ENCODE measurements around the gene CIAPIN1. TPM values are rescaled to one million over a fixed set of nuclear protein-coding genes. Genes with fewer than 3 reads are reported as not detected.
A peak's percentile ranks its signal among the peaks of the same experiment; 100 is the strongest.

CIAPIN1 gene
- total and polyA plus RNA-seq, 2 of the 8 experiments (the other 6 are each of a cell fraction or from before 2014, with no cell fraction given) = 76.8 to 83.6 TPM

DNA sequence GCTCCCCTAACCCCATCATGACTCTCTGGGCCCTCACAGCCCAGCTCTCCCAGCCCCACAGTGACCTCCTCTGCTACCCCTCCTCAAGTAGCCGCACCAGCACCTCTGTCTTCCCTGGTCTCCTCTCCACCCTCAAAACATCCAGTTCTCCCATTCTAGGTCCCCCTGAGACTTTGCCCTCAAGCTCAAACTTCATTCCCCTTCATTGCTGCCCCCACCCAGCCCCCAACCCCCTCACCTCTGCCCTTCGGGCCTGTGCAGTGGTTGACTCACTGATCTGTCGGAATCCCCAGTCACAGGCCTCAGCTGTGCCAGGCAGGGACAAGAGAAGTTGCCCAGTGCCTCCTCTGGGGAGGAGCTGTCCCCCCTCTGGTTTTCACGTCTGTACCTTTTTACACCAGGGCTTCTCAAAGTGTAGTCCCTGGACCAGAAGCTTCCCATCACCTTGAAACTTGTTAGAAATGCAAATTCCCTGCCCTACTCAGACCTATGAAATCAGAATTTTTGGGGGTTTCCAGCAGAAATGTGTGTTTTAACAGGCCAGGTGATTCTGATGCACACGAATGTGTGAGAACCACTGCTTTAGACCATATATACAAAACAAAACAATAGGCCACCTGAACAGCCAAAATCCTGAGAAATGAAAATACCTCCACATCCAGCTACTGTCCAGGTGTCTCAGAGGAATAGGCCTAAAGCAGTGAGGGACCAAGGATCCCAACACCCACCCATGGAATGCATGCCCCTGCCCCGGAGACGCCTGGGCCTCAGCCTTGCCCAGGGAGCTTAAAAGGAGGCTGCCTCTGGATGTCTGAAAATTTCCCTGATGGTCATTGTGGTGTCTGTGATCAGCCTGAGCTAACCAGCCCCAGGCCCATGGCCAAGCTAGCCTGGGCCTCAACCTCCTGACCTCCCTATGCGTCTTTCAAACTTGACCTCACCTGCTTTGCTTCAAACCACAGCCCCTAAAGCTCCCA, 40.0 kb upstream of the CIAPIN1 start:
- no peak for FAIRE-seq
- no peak for DNase-seq (ENCODE audit: low read depth in 1 of 2, low spot score in 2 of 2)

More for the DNA sequence above, 40.0 kb upstream of the CIAPIN1 start:
- 0 out of 2 replicates have a peak overlapping the region, but pooled peaks have one; percentile 88 for H2BK15ac ChIP-seq (ENCODE audit: low read length)
- peak overlapping the region; percentile 100 for H2AFZ ChIP-seq (ENCODE audit: low read length)
- peak overlapping the region; percentile 96 for H4K8ac ChIP-seq (ENCODE audit: extremely low read depth, insufficient read depth, low read length)
- no peaks in the 10 kb centered on the region for H4K20me1 ChIP-seq (replicated peaks in 1 of 2; ENCODE audit: control insufficient read depth in 1 of 2, insufficient read depth in 2 of 2, low read length in 2 of 2)
- H3K9me3 ChIP-seq (ENCODE audit: insufficient read depth in 2 of 2, low read depth in 1 of 2, low read length in 1 of 2) = peaks cover 3 to 6% of the 10 kb centered on the region in 2 experiments; a peak in 1 of 4 replicates
- H3K27ac ChIP-seq (ENCODE audit: low read depth, low read length) = no peak overlapping the region
- TF ChIP-seq, protein P1, sequence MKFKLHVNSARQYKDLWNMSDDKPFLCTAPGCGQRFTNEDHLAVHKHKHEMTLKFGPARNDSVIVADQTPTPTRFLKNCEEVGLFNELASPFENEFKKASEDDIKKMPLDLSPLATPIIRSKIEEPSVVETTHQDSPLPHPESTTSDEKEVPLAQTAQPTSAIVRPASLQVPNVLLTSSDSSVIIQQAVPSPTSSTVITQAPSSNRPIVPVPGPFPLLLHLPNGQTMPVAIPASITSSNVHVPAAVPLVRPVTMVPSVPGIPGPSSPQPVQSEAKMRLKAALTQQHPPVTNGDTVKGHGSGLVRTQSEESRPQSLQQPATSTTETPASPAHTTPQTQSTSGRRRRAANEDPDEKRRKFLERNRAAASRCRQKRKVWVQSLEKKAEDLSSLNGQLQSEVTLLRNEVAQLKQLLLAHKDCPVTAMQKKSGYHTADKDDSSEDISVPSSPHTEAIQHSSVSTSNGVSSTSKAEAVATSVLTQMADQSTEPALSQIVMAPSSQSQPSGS (IDR thresholded peaks at IDR 0.05; ENCODE audit: low read length) = no peak
- TF ChIP-seq GABPA (IDR thresholded peaks at IDR 0.05; ENCODE audit: borderline replicate concordance, insufficient read depth, low read length) (no peak), EGR1 (IDR thresholded peaks at IDR 0.05; ENCODE audit: borderline replicate concordance, low read depth, low read length) (no peak), CBX5 (IDR thresholded peaks at IDR 0.05; ENCODE audit: low read depth, low read length) (no peak), RBBP5 (IDR thresholded peaks at IDR 0.05; ENCODE audit: borderline replicate concordance, low read depth, low read length) (no peak)
- no peak overlapping the region for H2AK5ac ChIP-seq (ENCODE audit: low read depth, low read length)
- no peaks in the 10 kb centered on the region for H3K36me3 ChIP-seq (ENCODE audit: control insufficient read depth in 2 of 4, insufficient read depth in 4 of 4, low read length in 3 of 4)
- H3K23me2 ChIP-seq (ENCODE audit: low read depth, low read length) = peaks cover 9% of the 10 kb centered on the region; the same call in 1 of the 2 replicates
- H3K4me3 ChIP-seq (ENCODE audit: extremely low read depth in 1 of 4, insufficient read depth in 2 of 4, low read depth in 3 of 4, low read length in 4 of 4) = peak overlapping the region in 3 of 4 experiments; percentile 11 to 79 (median 21); a peak in 4 of 8 replicates
- H3K4me2 ChIP-seq (ENCODE audit: insufficient read depth in 1 of 2, low read depth in 2 of 2, low read length in 2 of 2) = peak overlapping the region; percentile 59 to 68
- peak overlapping the region; percentile 55 for H4K91ac ChIP-seq (replicated peaks; ENCODE audit: insufficient read length, low read length)
- 0 out of 2 replicates have a peak overlapping the region, but pooled peaks have one; percentile 68 for H2BK12ac ChIP-seq (ENCODE audit: low read depth, low read length)
- ChIA-PET POLR2A (ENCODE audit: partially characterized antibody) (interaction anchor here (0.9 to 2.4 kb wide), 10 partner anchors 11 to 55 kb away, joined by 3 to 9 read pairs (median 4); partner anchors contain the start of genes ADGRG5 and POLR2C), CTCF (ENCODE audit: partially characterized antibody) (interaction anchor here (0.6 to 3.4 kb wide), 11 partner anchors 11 to 69 kb away, joined by 3 to 19 read pairs (median 7); partner anchors contain the start of gene POLR2C)
- peak overlapping the region; percentile 99 for H2BK120ac ChIP-seq (replicated peaks; ENCODE audit: low read depth, low read length)
- no peak overlapping the region for H3K14ac ChIP-seq (ENCODE audit: insufficient read length)
- H2BK5ac ChIP-seq (ENCODE audit: low read depth, low read length) = peak overlapping the region; percentile 75; the same call in 1 of the 2 replicates
- H3K79me1 ChIP-seq (ENCODE audit: low read depth, low read length) = no peaks in the 10 kb centered on the region
- H3K9ac ChIP-seq (replicated peaks in 1 of 4; ENCODE audit: extremely low read depth in 1 of 4, low read depth in 3 of 4, low read length in 3 of 4) = no peak overlapping the region
- H3K4me1 ChIP-seq (replicated peaks in 1 of 4; ENCODE audit: control insufficient read depth in 3 of 4, insufficient read depth in 4 of 4, low read length in 3 of 4) = peaks cover 0 to 14% (median 10%) of the 10 kb centered on the region in 4 experiments; a peak in 6 of 7 replicates
- H3K79me2 ChIP-seq (ENCODE audit: control insufficient read depth in 1 of 2, insufficient read depth in 2 of 2, low read length in 2 of 2) = no peaks in the 10 kb centered on the region
- no peak overlapping the region for H3K56ac ChIP-seq (replicated peaks; ENCODE audit: insufficient read length, low read depth, low read length)
- H3K18ac ChIP-seq (ENCODE audit: extremely low read depth, low read length) = peak overlapping the region; percentile 71
- WGBS, 2 experiments (ENCODE audit: extremely low coverage in 1 of 2, insufficient coverage in 1 of 2, insufficient read length in 1 of 2, insufficient replicate concordance in 2 of 2, low coverage in 1 of 2, low lambda C conversion rate in 2 of 2, missing lambda C conversion rate in 1 of 2) = 77% methylated on average over 8 of the region's 8 CpGs; no CpG with 5 or more reads in 1 of the 2 experiments
- peak overlapping the region; percentile 94 for H3K4ac ChIP-seq (replicated peaks; ENCODE audit: insufficient read length, low read depth, low read length)
- no peak overlapping the region for H3K23ac ChIP-seq (ENCODE audit: insufficient read length)
- 0 out of 2 replicates have a peak overlapping the region, but pooled peaks have one; percentile 27 for H2BK20ac ChIP-seq (ENCODE audit: low read length)
- H4K5ac ChIP-seq (ENCODE audit: insufficient read length, low read depth, low read length) = peak overlapping the region; percentile 76
- H3K27me3 ChIP-seq (replicated peaks in 1 of 4; ENCODE audit: control insufficient read depth in 3 of 4, extremely low read depth in 1 of 4, insufficient read depth in 3 of 4, low read length in 3 of 4) = peaks cover 0 to 12% (median 4%) of the 10 kb centered on the region in 4 experiments; a peak in 4 of 7 replicates

Data from H1 (cell line).